GM18498 (cell line): ENCODE results near the gene MYMX.
A peak's percentile ranks its signal among the peaks of the same experiment; 100 is the strongest.

Experiments used
- ATAC-seq: cut with Tn5 transposase; IDR thresholded peaks from one replicate; pipeline ENCODE4 v1.9.1; 2021; ENCODE audit warnings: mild to moderate bottlenecking, moderate library complexity; ENCODE audit not compliant: unreplicated experiment

The MYMX gene

DNA sequence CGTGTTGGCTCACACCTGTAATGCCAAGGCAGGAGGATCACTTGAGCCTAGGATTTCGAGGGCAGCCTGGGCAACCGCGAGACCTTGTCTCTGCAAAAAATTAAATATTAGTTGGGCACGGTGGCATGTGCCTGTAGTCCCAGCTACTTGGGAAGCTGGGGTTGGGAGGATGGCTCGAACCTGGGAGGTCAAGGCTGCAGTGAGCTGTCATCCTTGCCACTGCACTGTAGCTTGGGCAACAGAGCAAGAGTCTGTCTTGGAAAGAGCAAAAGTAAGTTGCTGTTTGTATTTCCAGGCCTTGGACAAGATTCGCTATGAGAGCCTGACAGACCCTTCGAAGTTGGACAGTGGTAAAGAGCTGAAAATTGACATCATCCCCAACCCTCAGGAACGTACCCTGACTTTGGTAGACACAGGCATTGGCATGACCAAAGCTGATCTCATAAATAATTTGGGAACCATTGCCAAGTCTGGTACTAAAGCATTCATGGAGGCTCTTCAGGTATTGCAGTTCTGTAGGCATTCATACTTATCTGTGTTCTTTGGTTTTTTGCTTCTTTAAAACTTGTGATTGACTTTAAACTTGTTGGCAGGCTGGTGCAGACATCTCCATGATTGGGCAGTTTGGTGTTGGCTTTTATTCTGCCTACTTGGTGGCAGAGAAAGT is 32.5 kb downstream of the MYMX start:
- ATAC-seq, result no peak

DNA sequence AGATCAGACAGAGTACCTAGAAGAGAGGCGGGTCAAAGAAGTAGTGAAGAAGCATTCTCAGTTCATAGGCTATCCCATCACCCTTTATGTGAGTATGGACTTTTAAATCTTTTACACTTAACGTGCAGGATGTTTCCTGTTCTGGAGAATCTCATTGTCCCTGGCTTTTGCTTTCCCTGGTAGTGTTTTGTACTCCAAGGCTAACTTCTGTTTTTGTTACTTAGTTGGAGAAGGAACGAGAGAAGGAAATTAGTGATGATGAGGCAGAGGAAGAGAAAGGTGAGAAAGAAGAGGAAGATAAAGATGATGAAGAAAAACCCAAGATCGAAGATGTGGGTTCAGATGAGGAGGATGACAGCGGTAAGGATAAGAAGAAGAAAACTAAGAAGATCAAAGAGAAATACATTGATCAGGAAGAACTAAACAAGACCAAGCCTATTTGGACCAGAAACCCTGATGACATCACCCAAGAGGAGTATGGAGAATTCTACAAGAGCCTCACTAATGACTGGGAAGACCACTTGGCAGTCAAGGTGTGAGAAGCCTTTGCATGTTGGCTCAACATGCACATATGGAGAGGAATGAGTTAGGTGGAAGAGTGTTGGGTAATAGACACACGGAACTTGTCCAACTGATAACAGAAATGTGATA is 33.5 kb downstream of the MYMX start:
- ATAC-seq, result no peak

- no peak for ATAC-seq
Measured at GRCh38 chr6:44250718-44251123, 34.0 kb downstream of the MYMX start.

DNA sequence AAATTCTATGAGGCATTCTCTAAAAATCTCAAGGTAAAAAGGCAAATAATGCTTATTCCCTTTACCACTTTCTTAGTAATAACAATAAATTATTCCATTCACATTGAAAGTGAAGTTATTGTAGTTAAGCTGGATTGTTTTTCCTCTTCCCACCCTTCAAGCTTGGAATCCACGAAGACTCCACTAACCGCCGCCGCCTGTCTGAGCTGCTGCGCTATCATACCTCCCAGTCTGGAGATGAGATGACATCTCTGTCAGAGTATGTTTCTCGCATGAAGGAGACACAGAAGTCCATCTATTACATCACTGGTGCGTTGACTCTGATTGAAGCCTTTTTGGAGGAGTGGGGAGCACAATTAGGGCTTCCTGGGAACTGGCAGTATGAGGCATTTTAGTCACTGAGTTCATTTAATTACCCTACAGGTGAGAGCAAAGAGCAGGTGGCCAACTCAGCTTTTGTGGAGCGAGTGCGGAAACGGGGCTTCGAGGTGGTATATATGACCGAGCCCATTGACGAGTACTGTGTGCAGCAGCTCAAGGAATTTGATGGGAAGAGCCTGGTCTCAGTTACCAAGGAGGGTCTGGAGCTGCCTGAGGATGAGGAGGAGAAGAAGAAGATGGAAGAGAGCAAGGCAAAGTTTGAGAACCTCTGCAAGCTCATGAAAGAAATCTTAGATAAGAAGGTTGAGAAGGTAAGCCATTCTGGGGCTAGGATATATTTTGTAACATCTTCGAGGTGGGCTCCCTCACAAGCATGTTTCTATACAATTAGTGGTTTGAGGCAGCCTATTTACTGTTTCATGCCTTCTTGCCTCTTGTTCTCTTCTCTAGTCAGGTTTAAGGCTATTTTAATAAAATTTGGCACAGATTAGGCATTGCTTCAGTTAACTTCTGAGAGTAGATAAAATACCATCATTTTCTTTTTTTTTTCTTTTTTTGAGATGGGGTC is 35.1 kb downstream of the MYMX start:
- no peak for ATAC-seq

- ATAC-seq, result no peak
Measured at GRCh38 chr6:44253307-44254101, 36.8 kb downstream of the MYMX start.

GRCh38 chr6:44254191-44255104 is 37.7 kb downstream of the MYMX start:
- ATAC-seq, result no peak

DNA sequence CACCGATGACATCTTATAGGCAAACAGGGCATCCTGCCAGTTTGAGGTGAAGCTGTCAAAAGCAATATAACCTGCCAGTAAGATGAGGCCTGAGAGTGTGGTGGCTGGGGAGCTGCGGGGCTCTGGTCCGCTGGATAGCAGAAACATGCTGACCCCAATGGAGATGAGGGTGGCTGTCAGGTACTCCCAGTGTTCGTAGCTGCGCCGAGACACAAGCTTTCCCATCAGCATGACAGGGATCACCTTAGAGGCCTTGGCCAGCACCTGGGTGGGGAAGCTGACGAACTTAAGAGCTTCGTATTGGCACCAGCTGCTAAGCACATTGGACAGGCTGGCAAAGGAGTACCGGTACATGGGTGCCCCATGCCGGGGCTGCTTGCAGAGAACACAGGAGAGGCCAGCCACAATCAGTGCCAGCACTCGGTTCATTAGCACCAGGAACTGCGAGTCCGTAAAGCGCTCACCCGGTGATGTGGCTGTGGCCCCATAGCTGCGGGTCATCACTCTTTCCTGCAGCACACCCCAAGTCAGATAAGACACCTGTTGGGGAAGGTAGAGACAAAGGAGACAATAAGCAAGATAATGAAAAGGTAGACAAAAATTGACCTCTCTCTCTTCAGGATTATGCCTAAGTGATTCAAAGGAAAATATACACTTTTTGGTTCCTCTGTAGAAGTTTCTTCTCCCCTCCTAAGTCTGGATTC is 38.5 kb downstream of the MYMX start:
- ATAC-seq, result no peak

DNA sequence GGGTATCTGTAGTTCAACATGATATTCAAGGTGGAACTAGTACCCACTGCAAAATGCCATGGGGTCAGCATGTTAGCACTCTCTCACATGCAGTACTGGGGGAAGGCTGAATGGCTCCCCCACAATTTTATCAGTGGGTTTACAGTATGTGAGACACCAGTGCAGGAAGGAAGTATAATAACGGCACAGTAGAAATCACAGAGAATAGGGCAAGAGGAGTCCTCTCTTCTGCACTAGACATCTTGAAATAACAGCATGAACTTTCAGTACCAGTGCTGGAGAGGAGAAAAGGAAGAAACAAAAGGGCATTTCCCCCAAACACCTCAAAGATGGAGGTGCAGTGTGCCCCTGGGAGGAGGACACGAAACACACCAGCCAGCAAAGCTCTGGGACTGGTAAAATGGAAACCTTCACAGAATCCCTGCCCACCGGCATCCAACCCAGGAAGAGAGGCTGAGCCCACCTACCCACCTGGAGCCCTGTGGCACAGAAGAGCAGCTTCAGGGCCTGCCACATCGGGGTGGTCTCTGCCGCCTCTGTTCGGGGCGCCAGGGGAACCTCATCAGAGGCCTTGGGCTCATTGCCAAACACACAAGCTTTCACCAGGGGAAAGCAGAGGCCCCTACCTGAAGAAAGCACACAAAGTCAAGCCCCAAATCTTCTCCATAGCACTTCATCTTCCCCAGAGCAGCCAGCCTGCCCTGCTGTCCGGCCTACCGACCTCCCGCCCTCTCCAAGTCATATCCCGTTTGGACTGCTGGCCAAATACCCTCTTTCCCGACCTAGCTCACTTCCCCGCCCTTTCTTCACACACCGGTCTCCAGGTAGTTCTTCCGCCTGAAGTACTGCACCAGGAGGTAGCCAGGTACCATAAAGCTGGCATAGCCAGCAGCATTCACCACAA is 39.4 kb downstream of the MYMX start:
- no peak for ATAC-seq

GRCh38 chr6:44256775-44257024 is 40.0 kb downstream of the MYMX start:
- no peak for ATAC-seq

DNA sequence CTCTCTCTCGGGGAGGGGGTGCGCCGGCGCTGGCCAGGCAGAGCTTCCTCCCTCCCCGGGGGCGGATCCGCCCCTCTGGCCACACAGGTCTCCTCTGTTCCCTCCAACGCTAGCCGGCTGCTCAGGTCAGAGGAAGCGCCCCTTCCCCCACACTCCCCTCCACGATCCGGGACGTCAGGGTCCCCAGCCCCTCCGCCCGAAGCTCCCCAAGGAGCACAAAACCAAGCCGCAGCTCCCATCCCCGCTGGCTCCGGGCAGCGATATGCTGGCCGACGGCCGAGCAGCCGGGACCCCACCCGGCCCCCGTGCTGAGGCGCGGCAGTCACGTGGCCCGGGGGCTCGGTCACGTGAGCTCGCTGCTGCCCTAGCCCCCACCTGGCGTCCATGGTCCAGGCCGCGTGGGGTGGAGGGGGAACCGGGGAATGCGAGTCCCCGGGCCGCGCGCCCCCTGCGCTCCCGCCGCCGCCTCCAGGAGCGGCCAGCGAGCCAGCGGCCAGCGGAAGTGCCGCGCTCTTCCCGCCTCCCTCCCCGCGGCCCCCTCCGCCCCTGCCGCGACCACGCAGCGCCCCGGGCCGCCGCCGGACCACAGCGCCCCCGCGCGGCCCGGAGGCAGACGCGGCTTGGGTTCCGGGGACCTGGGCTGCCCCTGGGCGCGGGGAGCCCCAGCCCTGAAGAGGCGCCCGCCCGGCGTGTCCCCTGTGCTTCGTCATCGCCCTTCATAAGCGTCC is 40.5 kb downstream of the MYMX start, which contains the start of gene SLC35B2:
Gene SLC35B2, minus strand, starts transcription at position 504 of the 728 bp plus-strand sequence. Its CDS starts 118 bp downstream, at position 386.
- peak; percentile 59 for ATAC-seq

GRCh38 chr6:44257753-44258324 is 41.1 kb downstream of the MYMX start:
- ATAC-seq, result peak; percentile 8

GRCh38 chr6:44258325-44258863 is 41.7 kb downstream of the MYMX start:
- no peak for ATAC-seq

DNA sequence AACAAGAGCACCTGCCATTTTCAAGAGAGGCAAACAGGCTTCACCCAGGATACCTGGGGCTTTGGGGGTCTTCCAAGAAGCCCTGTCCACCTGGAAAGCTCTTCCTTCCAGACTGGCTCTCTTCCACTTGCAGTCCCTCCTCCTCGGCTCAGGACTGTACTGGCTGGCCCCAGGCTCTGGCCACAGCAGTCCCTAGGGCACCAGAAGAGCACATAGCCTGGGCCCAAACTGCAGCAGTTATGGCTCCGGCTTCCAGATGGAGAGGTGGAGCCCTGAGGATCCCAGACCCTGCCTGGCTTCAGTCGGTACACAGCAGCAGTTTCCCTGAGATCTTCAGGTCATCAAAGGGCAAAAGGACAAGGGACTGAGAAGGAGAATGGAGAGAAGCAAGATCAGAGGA is 42.2 kb downstream of the MYMX start:
- no peak for ATAC-seq

DNA sequence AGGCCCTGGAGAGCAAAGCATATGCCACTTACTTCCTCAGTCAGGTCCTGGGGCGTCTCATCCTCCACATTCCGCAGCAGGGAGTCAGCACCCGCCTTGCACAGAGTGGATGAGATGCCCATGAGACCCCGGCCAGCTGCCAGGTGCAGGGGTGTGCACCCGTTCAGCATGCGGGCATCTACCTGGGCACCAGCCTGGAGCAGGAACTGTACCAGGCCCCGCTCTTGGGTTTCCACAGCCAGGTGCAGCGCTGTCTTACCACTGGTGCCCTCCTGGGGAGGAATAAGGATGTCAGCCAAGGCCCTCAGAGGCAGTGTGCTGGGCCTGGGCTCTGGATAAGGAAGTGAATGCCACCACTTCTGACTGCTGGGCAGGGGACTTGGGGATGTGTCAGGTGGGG is 43.3 kb downstream of the MYMX start:
- ATAC-seq, result no peak

- ATAC-seq, result no peak
Measured at GRCh38 chr6:44260451-44261297, 43.9 kb downstream of the MYMX start.

- no peak for ATAC-seq
Measured at GRCh38 chr6:44261581-44261980, 44.9 kb downstream of the MYMX start.
